Epithelial cell of proximal tubule (primary cell): ENCODE results near the gene EFCAB6. TPM values are rescaled to one million over a fixed set of nuclear protein-coding genes. Genes with fewer than 3 reads are reported as not detected.

Experiments used
- DNase-seq: peaks from one replicate; pipeline ENCODE4 v3.0.0-alpha.2; 2011; ENCODE audit warnings: low read depth
- H3K4me3 ChIP-seq: 2 replicates; pipeline ENCODE4 v1.5.1; 2011; ENCODE audit warnings: low read depth, mild to moderate bottlenecking, low read length
- total RNA-seq: library from RNA; depleted of rRNA; stranded (reverse); fragments of >200 nt; gene quantifications from 2 replicates; pipeline ENCODE4 v1.2.3, GENCODE V29; 2015
- TF ChIP-seq, protein P1 (sequence below): conservative IDR thresholded peaks from 2 replicates; pipeline ENCODE4 v1.5.1; 2012; ENCODE audit warnings: low read depth, mild to moderate bottlenecking, low read length

EFCAB6 gene
- total RNA-seq, 1 donor from 2014 or later = 0.23 TPM

GRCh38 chr22:43792905-43793304, 19.2 kb downstream of the EFCAB6 start:
- TF ChIP-seq, protein P1, sequence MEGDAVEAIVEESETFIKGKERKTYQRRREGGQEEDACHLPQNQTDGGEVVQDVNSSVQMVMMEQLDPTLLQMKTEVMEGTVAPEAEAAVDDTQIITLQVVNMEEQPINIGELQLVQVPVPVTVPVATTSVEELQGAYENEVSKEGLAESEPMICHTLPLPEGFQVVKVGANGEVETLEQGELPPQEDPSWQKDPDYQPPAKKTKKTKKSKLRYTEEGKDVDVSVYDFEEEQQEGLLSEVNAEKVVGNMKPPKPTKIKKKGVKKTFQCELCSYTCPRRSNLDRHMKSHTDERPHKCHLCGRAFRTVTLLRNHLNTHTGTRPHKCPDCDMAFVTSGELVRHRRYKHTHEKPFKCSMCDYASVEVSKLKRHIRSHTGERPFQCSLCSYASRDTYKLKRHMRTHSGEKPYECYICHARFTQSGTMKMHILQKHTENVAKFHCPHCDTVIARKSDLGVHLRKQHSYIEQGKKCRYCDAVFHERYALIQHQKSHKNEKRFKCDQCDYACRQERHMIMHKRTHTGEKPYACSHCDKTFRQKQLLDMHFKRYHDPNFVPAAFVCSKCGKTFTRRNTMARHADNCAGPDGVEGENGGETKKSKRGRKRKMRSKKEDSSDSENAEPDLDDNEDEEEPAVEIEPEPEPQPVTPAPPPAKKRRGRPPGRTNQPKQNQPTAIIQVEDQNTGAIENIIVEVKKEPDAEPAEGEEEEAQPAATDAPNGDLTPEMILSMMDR = no peak
- DNase-seq = no peak
- H3K4me3 ChIP-seq = no peak overlapping the region

- TF ChIP-seq, protein P1 = no peak
- DNase-seq = peak; percentile 98
- H3K4me3 ChIP-seq = no peak overlapping the region
Measured at GRCh38 chr22:43789452-43789851, 22.7 kb downstream of the EFCAB6 start.

GRCh38 chr22:43783777-43784176, 28.3 kb downstream of the EFCAB6 start:
- TF ChIP-seq, protein P1 = peak; percentile 33
- no peak overlapping the region for H3K4me3 ChIP-seq
- DNase-seq = no peak

GRCh38 chr22:43782448-43782847, 29.7 kb downstream of the EFCAB6 start:
- TF ChIP-seq, protein P1 = no peak
- H3K4me3 ChIP-seq = no peak overlapping the region

DNA sequence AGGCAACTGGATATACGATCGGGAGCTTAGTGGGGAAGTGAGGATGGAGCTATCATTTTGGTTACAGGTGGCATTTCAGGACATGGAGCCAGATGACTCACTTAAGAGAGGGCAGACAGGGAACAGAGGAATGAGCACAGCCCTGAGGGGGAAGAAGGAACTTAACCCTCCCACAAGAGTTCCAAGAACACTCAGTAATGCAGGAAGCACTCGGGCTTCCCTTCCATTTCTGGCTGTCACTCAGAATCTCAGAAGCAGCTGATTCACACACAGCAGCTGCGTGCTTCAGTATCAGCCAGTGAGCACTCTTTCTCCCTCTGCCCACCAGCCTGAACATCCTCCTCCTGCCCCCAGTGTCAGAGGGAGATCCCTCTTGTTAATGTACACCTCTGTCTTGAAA, 34.8 kb downstream of the EFCAB6 start:
- TF ChIP-seq, protein P1 = peak; percentile 3
- DNase-seq = peak; percentile 33
- H3K4me3 ChIP-seq = no peak overlapping the region

More at GRCh38 chr22:43782448-43782847, 29.7 kb downstream of the EFCAB6 start:
- no peak for DNase-seq

DNA sequence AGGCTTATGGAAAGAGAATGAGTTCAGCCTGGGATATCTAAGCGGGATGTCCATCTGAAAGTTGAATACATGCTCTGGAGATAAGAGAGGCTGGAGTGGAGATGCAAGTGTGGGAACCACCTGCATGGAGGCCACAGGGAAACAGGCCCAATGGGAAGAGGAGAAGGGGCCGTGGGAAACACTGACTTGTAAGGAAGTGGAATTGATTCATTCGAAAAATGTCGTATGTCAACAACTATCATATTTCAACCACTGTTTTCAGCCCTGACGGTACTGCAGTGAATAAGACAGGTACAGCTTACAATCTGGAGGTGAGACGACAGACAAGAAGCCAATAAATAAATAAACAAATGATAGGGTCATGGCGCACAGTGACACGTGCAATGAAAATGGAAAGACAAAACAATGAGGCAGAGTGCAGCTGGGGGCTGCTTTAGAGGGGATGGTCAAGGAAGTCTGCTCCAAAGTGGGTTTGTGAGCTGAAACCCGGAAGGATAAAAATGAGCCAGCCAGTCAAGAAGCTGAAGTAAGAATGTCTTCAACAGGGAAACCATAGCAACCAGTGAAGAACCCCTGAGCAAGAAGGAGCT, 35.9 kb downstream of the EFCAB6 start:
- DNase-seq = no peak
- TF ChIP-seq, protein P1 = no peak

GRCh38 chr22:43774318-43774915, 37.7 kb downstream of the EFCAB6 start:
- H3K4me3 ChIP-seq = no peak overlapping the region
- no peak for DNase-seq
- TF ChIP-seq, protein P1 = no peak

More for the DNA sequence above, 35.9 kb downstream of the EFCAB6 start:
- H3K4me3 ChIP-seq = no peak overlapping the region
